B cell (primary cell): Measurements from ENCODE around the gene AOAH. TPM values are rescaled to one million over a fixed set of nuclear protein-coding genes. Genes with fewer than 3 reads are reported as not detected.

Experiments
- ATAC-seq: fragments of 200-7000 bp; cut with Tn5 transposase; one replicate; pipeline ENCODE4 v1.10.0; 2021; ENCODE audit warnings: low read depth, mild to moderate bottlenecking, moderate number of reproducible peaks, moderate library complexity
- CTCF ChIA-PET: fragments of 350-600 bp; sonication (Branson Sonifier 250); formaldehyde crosslinking; loops from one replicate; lab custom pipeline; 2021; ENCODE audit warnings: antibody characterized with exemption, inconsistent platforms; lab: Charles Lee
- POLR2A ChIA-PET: fragments of 350-600 bp; sonication (Branson Sonifier 250); formaldehyde crosslinking; loops from one replicate; lab custom pipeline; 2021; ENCODE audit warnings: antibody characterized with exemption; lab: Charles Lee
- DNase-seq: peaks from one replicate; pipeline ENCODE4 v3.0.0; 2013
- H2AFZ ChIP-seq: 2 replicates; pipeline ENCODE4 v1.6.1; 2012; ENCODE audit warnings: mild to moderate bottlenecking, low read depth, low read length; ENCODE audit not compliant: insufficient read depth, poor library complexity, severe bottlenecking
- H3K27ac ChIP-seq, 2 donors: 1 replicate in 1 of 2; 2 replicates in 1 of 2; pipeline ENCODE4 v1.5.1; 2012 to 2013; ENCODE audit warnings: low read length in 2 of 2, mild to moderate bottlenecking in 2 of 2, moderate library complexity in 1 of 2
- H3K27me3 ChIP-seq, 4 experiments: fragments of 200-600 bp in 1 of 4; sonication (generic) in 1 of 4; replicated peaks in 1 of 4; 1 replicate in 2 of 4; 2 replicates in 2 of 4; pipeline versions ENCODE4 v1.6.1 to v1.7.0; 2013 to 2016; ENCODE audit warnings: low read length in 3 of 4, mild to moderate bottlenecking in 2 of 4, mixed read lengths in 1 of 4, moderate library complexity in 1 of 4; ENCODE audit not compliant: insufficient read depth in 4 of 4, control insufficient read depth in 3 of 4; ENCODE audit errors: control extremely low read depth in 1 of 4
- H3K36me3 ChIP-seq, 2 experiments: replicated peaks in 1 of 2; 1 replicate in 1 of 2; 2 replicates in 1 of 2; pipeline versions ENCODE4 v1.6.1 to v1.7.1; 2013; ENCODE audit warnings: low read length in 1 of 2; ENCODE audit not compliant: insufficient read depth in 2 of 2, control insufficient read depth in 1 of 2; ENCODE audit errors: control extremely low read depth in 1 of 2, extremely low read depth in 1 of 2
- H3K4me1 ChIP-seq, 2 donors: fragments of 200-600 bp in 1 of 2; sonication (generic) in 1 of 2; 1 replicate in 1 of 2; 2 replicates in 1 of 2; pipeline versions ENCODE4 v1.5.1 to v1.6.1; 2013 to 2017; ENCODE audit warnings: low read length in 2 of 2; ENCODE audit not compliant: control insufficient read depth in 2 of 2, insufficient read depth in 2 of 2
- H3K4me2 ChIP-seq: replicated peaks from 2 replicates; pipeline ENCODE3; 2012; ENCODE audit warnings: mild to moderate bottlenecking, low read depth, low read length; ENCODE audit not compliant: poor library complexity, severe bottlenecking
- H3K4me3 ChIP-seq, 5 experiments: fragments of 200-600 bp in 1 of 5; sonication (generic) in 1 of 5; 1 replicate in 3 of 5; 2 replicates in 2 of 5; pipeline versions ENCODE4 v1.5.1 to v1.7.0; 2011 to 2016; ENCODE audit warnings: low read length in 4 of 5, mild to moderate bottlenecking in 4 of 5, low read depth in 2 of 5, control low read depth in 1 of 5, moderate library complexity in 1 of 5; ENCODE audit not compliant: insufficient read depth in 1 of 5; ENCODE audit errors: control extremely low read depth in 1 of 5, extremely low read depth in 1 of 5
- H3K79me2 ChIP-seq: fragments of 200-600 bp; sonication (generic); one replicate; pipeline ENCODE4 v1.6.0; 2016; ENCODE audit warnings: low read length; ENCODE audit not compliant: control insufficient read depth, insufficient read depth
- H3K9ac ChIP-seq: fragments of 200-600 bp; sonication (generic); 2 replicates; pipeline ENCODE4 v1.6.1; 2017; ENCODE audit warnings: mild to moderate bottlenecking, low read length, moderate library complexity
- H3K9me3 ChIP-seq, 3 donors: one replicate each; pipeline versions ENCODE4 v1.6.1 to v1.7.1; 2013; ENCODE audit warnings: low read length in 2 of 3; ENCODE audit not compliant: control insufficient read depth in 2 of 3, insufficient read depth in 1 of 3; ENCODE audit errors: control extremely low read depth in 1 of 3
- H4K20me1 ChIP-seq: 2 replicates; pipeline ENCODE4 v1.6.0; 2012; ENCODE audit warnings: mild to moderate bottlenecking, low read length; ENCODE audit not compliant: insufficient read depth, control insufficient read depth, poor library complexity, severe bottlenecking
- H3K27ac Mint-ChIP-seq: one replicate; pipeline ENCODE4 v1.8.0; 2021; ENCODE audit warnings: mixed read lengths
- H3K27me3 Mint-ChIP-seq: one replicate; pipeline ENCODE4 v1.8.0; 2021; ENCODE audit warnings: mixed read lengths
- H3K4me1 Mint-ChIP-seq: one replicate; pipeline ENCODE4 v1.8.0; 2021; ENCODE audit warnings: mixed read lengths
- H3K4me3 Mint-ChIP-seq: one replicate; pipeline ENCODE4 v1.8.0; 2021; ENCODE audit warnings: mixed read lengths
- H3K9me3 Mint-ChIP-seq: one replicate; pipeline ENCODE4 v1.8.0; 2022; ENCODE audit warnings: mixed read lengths; ENCODE audit not compliant: insufficient read depth
- CTCF ChIP-seq: fragments of 200-600 bp; IDR thresholded peaks from one replicate; pipeline ENCODE4 v1.8.0; 2022; ENCODE audit warnings: antibody characterized with exemption, mild to moderate bottlenecking
- EZH2 ChIP-seq: IDR thresholded peaks from 2 replicates; pipeline ENCODE4 v1.6.1; 2012; ENCODE audit warnings: borderline replicate concordance, low read depth, mild to moderate bottlenecking, moderate library complexity, low read length; ENCODE audit not compliant: insufficient read depth, poor library complexity, severe bottlenecking
- WGBS: methylation state at CpG from one replicate; pipeline ENCODE4 v1.1.5; 2013; ENCODE audit warnings: missing lambda C conversion rate; ENCODE audit not compliant: insufficient coverage; 5-methylcytosine and 5-hydroxymethylcytosine counted together
- intact Hi-C: fragments of 100-400 bp; cut with micrococcal nuclease; formaldehyde crosslinking; loops from one replicate; pipeline ENCODE4 v1.10.0; 2022
- polyA plus RNA-seq: library from polyadenylated mRNA; depleted of rRNA; stranded (reverse); fragments of >200 nt; gene quantifications from 2 replicates; pipeline ENCODE4 v1.2.3, GENCODE V29; 2012
- total RNA-seq, 2 donors: library from RNA; stranded (reverse); fragments of 120-200 nt in 1 of 2; gene quantifications; 1 replicate in 1 of 2; 2 replicates in 1 of 2; pipeline versions ENCODE4 v1.2.3 to v1.2.4, GENCODE V29; 2013 to 2022

Gene AOAH
- total and polyA plus RNA-seq, 2 donors (not counting 1 experiment from before 2014, with no cell fraction given), result 2.6 to 5.0 TPM

DNA sequence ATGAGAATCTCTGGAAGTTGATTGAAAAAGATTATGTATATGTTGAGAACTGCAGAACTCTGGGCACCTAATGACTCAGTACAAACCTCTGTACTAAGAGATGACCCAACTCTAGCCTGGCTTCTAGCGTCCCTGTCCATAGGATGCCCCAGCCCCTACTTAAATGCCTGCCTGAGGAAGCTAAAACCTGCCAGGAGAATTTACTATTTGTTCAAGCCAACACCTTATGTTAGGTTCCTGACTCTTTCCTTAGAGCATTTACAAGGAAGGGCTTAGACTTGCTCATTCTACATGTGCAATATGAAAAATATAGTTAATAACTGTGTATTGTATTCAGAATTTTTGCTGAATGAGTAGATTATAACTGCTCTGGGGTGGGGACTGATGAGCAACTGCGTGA is 37.5 kb upstream of the AOAH start:
- WGBS, result 80% methylated on average over 1 of the region's 2 CpGs
- Histone ChIP-seq H3K27ac (no peak overlapping the region), H3K9me3 (no peaks in the 10 kb centered on the region), H3K9ac (no peak overlapping the region), H3K36me3 (no peaks in the 10 kb centered on the region), H4K20me1 (no peaks in the 10 kb centered on the region), H2AFZ (no peak overlapping the region), H3K27me3 (no peaks in the 10 kb centered on the region), H3K4me2 (no peak overlapping the region), H3K4me1 (peaks cover 2% of the 10 kb centered on the region in 2 donors), H3K4me3 (no peak overlapping the region), H3K79me2 (no peaks in the 10 kb centered on the region)
- ChIA-PET POLR2A (no interaction called here), CTCF (interaction anchor here (1.0 kb wide), 1 partner anchor 14 kb away, joined by 3 read pairs; no protein-coding TSS in a partner anchor)
- Mint-ChIP-seq H3K4me3 (no peak overlapping the region), H3K27me3 (no peaks in the 10 kb centered on the region), H3K4me1 (peaks cover 6% of the 10 kb centered on the region), H3K27ac (no peak overlapping the region), H3K9me3 (no peaks in the 10 kb centered on the region)
- intact Hi-C loops, result no loop called here
- no peak for DNase-seq
- TF ChIP-seq CTCF (no peak), EZH2 (no peak)
- ATAC-seq, result no peak

DNA sequence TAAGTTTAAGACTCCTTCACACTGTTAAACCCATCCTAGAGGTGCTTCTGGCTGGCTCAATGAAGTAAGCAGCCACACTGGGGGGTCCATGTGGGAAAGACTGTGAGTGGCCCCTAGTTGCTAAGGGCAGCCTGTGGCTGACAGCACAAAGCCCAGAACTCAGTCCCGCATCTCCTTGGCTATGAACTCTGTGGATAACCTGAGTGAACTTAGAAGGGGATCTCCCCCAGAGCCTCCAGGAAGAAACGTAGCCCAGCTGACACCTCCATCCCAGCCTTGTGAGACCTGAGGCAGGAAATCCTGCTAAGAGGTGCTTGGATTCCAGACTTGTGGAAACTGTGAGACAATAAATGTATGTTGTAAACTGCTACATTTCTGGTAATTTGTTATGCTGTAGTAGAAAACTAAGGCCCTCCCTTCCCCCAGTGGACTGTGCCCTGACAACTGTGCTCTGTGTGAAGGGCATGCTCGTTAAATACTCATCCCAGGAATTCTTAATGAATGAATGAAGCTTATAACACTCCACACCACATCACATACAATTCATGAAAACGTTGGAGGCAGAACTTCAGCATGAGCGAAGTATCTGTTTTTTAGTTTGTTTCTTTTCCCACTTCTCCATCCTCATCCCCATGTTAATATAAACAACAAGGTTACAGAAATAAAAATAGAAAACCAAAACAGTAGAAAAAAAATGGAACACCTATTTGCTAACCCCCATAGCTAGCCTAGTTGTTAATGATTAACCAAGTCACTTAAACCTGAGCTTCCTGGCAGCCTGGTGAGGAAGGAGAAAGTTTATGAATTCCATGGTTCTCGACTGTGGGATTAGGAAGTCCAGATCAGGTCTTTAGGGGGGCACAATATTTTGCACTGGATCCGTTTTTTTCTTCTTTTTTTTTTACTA is 36.8 kb upstream of the AOAH start:
- Histone ChIP-seq H3K4me1 (peaks cover 7 to 9% of the 10 kb centered on the region in 2 donors), H3K9me3 (no peaks in the 10 kb centered on the region), H3K27ac (no peak overlapping the region), H3K4me2 (no peak overlapping the region), H3K9ac (no peak overlapping the region), H3K79me2 (no peaks in the 10 kb centered on the region), H4K20me1 (no peaks in the 10 kb centered on the region), H3K27me3 (no peaks in the 10 kb centered on the region), H3K36me3 (no peaks in the 10 kb centered on the region), H3K4me3 (no peak overlapping the region), H2AFZ (no peak overlapping the region)
- TF ChIP-seq CTCF (no peak), EZH2 (no peak)
- WGBS, result 92% methylated on average over 4 of the region's 7 CpGs
- intact Hi-C loops, result no loop called here
- H3K9me3 Mint-ChIP-seq, result no peaks in the 10 kb centered on the region
- H3K4me3 Mint-ChIP-seq, result no peak overlapping the region
- CTCF ChIA-PET, result no interaction called here
- H3K27ac Mint-ChIP-seq, result no peak overlapping the region
- POLR2A ChIA-PET, result no interaction called here
- no peaks in the 10 kb centered on the region for H3K27me3 Mint-ChIP-seq
- ATAC-seq (no peak), DNase-seq (no peak)
- peaks cover 11% of the 10 kb centered on the region for H3K4me1 Mint-ChIP-seq
